ENCODE data around the gene STYXL1. TPM values are rescaled to one million over a fixed set of nuclear protein-coding genes. Genes with fewer than 3 reads are reported as not detected.
A peak's percentile ranks its signal among the peaks of the same experiment; 100 is the strongest.
"Not testable (repeated sequence)": the region's sequence is repeated elsewhere in the genome, so short reads cannot be mapped to it uniquely, and the experiment has no call there.

Gene STYXL1
- total RNA-seq, 1 donor from 2014 or later: 41.8 TPM

- Mint-ChIP-seq H3K27ac (ENCODE audit: unreplicated experiment) (no peak overlapping the region), H3K4me1 (ENCODE audit: low read depth, unreplicated experiment) (no peaks in the 10 kb centered on the region), H3K9me3 (ENCODE audit: unreplicated experiment) (peaks cover 3% of the 10 kb centered on the region), H3K27me3 (ENCODE audit: unreplicated experiment) (no peaks in the 10 kb centered on the region), H3K36me3 (ENCODE audit: unreplicated experiment) (no peaks in the 10 kb centered on the region), H3K4me3 (ENCODE audit: unreplicated experiment) (no peak overlapping the region)
- TF ChIP-seq, protein P1, sequence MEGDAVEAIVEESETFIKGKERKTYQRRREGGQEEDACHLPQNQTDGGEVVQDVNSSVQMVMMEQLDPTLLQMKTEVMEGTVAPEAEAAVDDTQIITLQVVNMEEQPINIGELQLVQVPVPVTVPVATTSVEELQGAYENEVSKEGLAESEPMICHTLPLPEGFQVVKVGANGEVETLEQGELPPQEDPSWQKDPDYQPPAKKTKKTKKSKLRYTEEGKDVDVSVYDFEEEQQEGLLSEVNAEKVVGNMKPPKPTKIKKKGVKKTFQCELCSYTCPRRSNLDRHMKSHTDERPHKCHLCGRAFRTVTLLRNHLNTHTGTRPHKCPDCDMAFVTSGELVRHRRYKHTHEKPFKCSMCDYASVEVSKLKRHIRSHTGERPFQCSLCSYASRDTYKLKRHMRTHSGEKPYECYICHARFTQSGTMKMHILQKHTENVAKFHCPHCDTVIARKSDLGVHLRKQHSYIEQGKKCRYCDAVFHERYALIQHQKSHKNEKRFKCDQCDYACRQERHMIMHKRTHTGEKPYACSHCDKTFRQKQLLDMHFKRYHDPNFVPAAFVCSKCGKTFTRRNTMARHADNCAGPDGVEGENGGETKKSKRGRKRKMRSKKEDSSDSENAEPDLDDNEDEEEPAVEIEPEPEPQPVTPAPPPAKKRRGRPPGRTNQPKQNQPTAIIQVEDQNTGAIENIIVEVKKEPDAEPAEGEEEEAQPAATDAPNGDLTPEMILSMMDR (IDR thresholded peaks at IDR 0.05; ENCODE audit: partially characterized antibody, unreplicated experiment): no peak
- DNase-seq: no peak
Observed at GRCh38 chr7:76054123-76055120, 6.6 kb upstream of the STYXL1 start.

DNA sequence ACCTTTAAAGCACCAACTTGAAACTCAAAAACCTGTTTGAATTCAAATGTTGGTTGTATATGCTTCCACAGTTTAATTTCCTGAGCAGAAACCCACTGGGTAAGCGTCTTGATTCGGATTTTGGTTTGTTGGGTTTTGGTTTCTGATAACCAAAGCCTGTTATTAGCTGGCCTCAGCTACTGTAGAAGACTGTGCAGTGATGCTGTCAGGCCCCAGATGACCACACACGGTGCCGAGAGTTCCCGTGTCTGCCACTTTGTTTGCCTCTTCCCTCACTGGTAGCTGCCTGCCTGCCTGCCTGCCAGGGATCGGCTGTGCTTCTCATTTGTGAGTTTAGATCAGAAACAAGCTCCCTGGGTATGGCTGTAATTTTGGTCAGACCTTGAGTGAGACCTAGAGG is 5.7 kb upstream of the STYXL1 start:
- TF ChIP-seq, protein P1 (IDR thresholded peaks at IDR 0.05; ENCODE audit: partially characterized antibody, unreplicated experiment): no peak
- H3K36me3 Mint-ChIP-seq (ENCODE audit: unreplicated experiment): no peaks in the 10 kb centered on the region
- no peaks in the 10 kb centered on the region for H3K27me3 Mint-ChIP-seq (ENCODE audit: unreplicated experiment)
- peaks cover 5% of the 10 kb centered on the region for H3K9me3 Mint-ChIP-seq (ENCODE audit: unreplicated experiment)
- H3K4me3 Mint-ChIP-seq (ENCODE audit: unreplicated experiment): no peak overlapping the region
- no peak overlapping the region for H3K27ac Mint-ChIP-seq (ENCODE audit: unreplicated experiment)
- no peak for DNase-seq
- H3K4me1 Mint-ChIP-seq (ENCODE audit: low read depth, unreplicated experiment): peaks cover 2% of the 10 kb centered on the region

GRCh38 chr7:76052681-76053080 is 4.9 kb upstream of the STYXL1 start:
- H3K27me3 Mint-ChIP-seq (ENCODE audit: unreplicated experiment); H3K9me3 Mint-ChIP-seq (ENCODE audit: unreplicated experiment); DNase-seq; H3K36me3 Mint-ChIP-seq (ENCODE audit: unreplicated experiment); H3K4me1 Mint-ChIP-seq (ENCODE audit: low read depth, unreplicated experiment); H3K27ac Mint-ChIP-seq (ENCODE audit: unreplicated experiment); H3K4me3 Mint-ChIP-seq (ENCODE audit: unreplicated experiment): not testable (repeated sequence)

DNA sequence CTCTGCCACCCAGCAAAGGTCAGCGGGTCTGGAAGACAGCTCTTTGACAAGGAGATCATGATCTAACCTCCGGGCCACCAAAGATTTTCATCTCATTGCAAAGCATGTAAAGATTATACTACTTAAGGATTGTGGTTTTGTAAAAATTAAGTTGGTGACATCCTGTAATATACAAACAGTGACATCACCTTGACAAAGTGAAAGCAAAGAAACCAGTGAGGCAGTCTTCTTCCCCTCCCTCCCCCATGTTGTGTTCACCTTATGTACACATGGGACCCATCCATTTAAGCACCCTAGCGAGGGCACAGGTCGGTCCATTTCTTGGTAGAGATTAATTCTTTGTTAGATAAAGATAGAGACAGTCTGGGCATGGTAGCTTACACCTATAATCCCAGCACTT is 4.0 kb upstream of the STYXL1 start:
- H3K4me3 Mint-ChIP-seq (ENCODE audit: unreplicated experiment): no peak overlapping the region
- TF ChIP-seq, protein P1 (IDR thresholded peaks at IDR 0.05; ENCODE audit: partially characterized antibody, unreplicated experiment): no peak

DNA sequence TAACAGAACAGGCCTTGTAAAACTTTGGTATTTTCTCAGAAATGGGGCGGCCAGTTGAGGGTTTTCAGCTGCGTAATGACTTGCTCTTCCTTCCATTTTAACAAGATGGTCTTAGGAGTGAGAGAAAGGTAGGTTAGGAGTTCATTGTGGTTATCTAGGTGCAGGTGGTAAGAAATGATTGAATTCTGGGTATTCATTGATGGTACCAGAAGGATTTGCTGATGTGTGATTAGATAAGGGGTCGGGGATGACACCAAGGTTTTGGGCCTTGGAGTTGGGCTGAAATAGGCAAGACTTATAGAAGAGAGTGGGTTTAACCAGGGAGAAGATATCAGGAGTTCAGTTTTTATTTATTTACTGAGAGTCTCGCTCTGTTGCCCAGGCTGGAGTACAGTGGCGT is 2.7 kb upstream of the STYXL1 start:
- Mint-ChIP-seq H3K36me3 (ENCODE audit: unreplicated experiment) (no peaks in the 10 kb centered on the region), H3K27me3 (ENCODE audit: unreplicated experiment) (peaks cover 3% of the 10 kb centered on the region), H3K27ac (ENCODE audit: unreplicated experiment) (peak overlapping the region; percentile 36), H3K9me3 (ENCODE audit: unreplicated experiment) (peaks cover 6% of the 10 kb centered on the region), H3K4me3 (ENCODE audit: unreplicated experiment) (no peak overlapping the region), H3K4me1 (ENCODE audit: low read depth, unreplicated experiment) (peaks cover 2% of the 10 kb centered on the region)
- TF ChIP-seq, protein P1 (IDR thresholded peaks at IDR 0.05; ENCODE audit: partially characterized antibody, unreplicated experiment): no peak
- DNase-seq: no peak

More for the DNA sequence above, 4.0 kb upstream of the STYXL1 start:
- Mint-ChIP-seq H3K4me1 (ENCODE audit: low read depth, unreplicated experiment) (peaks cover 2% of the 10 kb centered on the region), H3K9me3 (ENCODE audit: unreplicated experiment) (peaks cover 5% of the 10 kb centered on the region), H3K36me3 (ENCODE audit: unreplicated experiment) (no peaks in the 10 kb centered on the region), H3K27ac (ENCODE audit: unreplicated experiment) (peak overlapping the region; percentile 4), H3K27me3 (ENCODE audit: unreplicated experiment) (peaks cover 3% of the 10 kb centered on the region)
- no peak for DNase-seq
